Uterus (tissue), 4 donors: ENCODE data around the gene TRIP10. TPM values are rescaled to one million over a fixed set of nuclear protein-coding genes. Genes with fewer than 3 reads are reported as not detected.

Source experiments
- DNase-seq, 2 donors: peaks; one replicate each; pipeline ENCODE4 v3.0.0-alpha.2; 2019 to 2020
- H3K27ac ChIP-seq, 2 donors: fragments of 200-600 bp; sonication (generic); 1 replicate in 1 of 2; 2 replicates in 1 of 2; pipeline ENCODE4 v1.5.1; 2016 to 2018
- H3K27me3 ChIP-seq, 2 donors: fragments of 200-600 bp; sonication (generic); one replicate each; pipeline ENCODE4 v1.5.1; 2018 to 2019; ENCODE audit warnings: control low read depth in 1 of 2
- H3K36me3 ChIP-seq, 2 donors: fragments of 200-600 bp; sonication (generic); one replicate each; pipeline ENCODE4 v1.5.1; 2019; ENCODE audit warnings: control low read depth in 1 of 2
- H3K4me1 ChIP-seq, 2 donors: fragments of 200-600 bp; sonication (generic); one replicate each; pipeline ENCODE4 v1.5.1; 2018 to 2019; ENCODE audit warnings: control low read depth in 1 of 2
- H3K4me3 ChIP-seq, 2 donors: fragments of 200-600 bp; sonication (generic); 1 replicate in 1 of 2; 2 replicates in 1 of 2; pipeline ENCODE4 v1.5.1; 2018 to 2019; ENCODE audit warnings: mild to moderate bottlenecking in 1 of 2
- H3K9me3 ChIP-seq, 2 donors: fragments of 200-600 bp; sonication (generic); one replicate each; pipeline ENCODE4 v1.5.1; 2019; ENCODE audit warnings: control low read depth in 1 of 2
- POLR2A ChIP-seq, 2 donors: fragments of 450-650 bp; IDR thresholded peaks; one replicate each; pipeline ENCODE4 v1.6.1; 2016; ENCODE audit warnings: antibody characterized with exemption in 2 of 2, mild to moderate bottlenecking in 1 of 2, moderate library complexity in 1 of 2
- intact Hi-C: fragments of 100-400 bp; cut with DNase I; formaldehyde crosslinking; loops from one replicate; pipeline ENCODE4 v1.15.1; 2023; ENCODE audit warnings: low total_unique reads
- total RNA-seq, 4 donors: library from RNA; depleted of rRNA in 3 of 4; stranded (reverse); fragments of >200 nt in 3 of 4; gene quantifications; one replicate each; pipeline versions ENCODE4 v1.1.0 to v1.2.4, GENCODE V29; 2014 to 2023
- TF ChIP-seq, protein P1 (sequence below), 4 experiments: fragments of 200-600 bp in 2 of 4; fragments of 450-650 bp in 2 of 4; sonication (generic) in 2 of 4; IDR thresholded peaks; one replicate each; pipeline ENCODE4 v1.5.1; 2016 to 2019; ENCODE audit warnings: antibody characterized with exemption in 4 of 4, mild to moderate bottlenecking in 2 of 4, moderate library complexity in 1 of 4
- donor health status: DM: yes; HTN: yes; CAD: no.

TRIP10 gene
- total RNA-seq, 4 donors from 2014 or later, result 36.0 to 144 (median 48.2) TPM

DNA sequence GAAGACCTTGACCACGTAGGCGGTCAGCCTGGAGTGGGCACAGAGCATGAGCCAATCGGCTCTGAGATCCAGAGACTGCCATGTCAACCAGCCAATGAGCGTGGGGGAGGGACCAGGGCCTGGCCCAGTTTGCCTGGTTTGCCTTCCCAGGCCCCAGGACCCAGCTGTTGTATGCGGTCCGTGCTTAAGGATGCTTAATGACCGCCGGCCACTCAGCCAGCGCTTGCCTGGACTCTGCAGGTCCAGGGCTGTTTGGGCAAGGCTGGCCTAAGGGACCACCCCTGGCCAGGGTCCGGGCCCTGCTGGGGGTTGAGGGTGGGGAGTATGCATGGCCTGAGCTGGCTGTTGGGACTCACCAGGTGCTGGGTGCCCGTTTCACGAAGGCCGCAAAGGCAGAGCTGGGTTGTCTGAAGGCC, 46.4 kb upstream of the TRIP10 start:
- Histone ChIP-seq H3K9me3 (no peaks in the 10 kb centered on the region), H3K4me3 (no peak overlapping the region), H3K36me3 (no peaks in the 10 kb centered on the region), H3K27ac (no peak overlapping the region), H3K4me1 (no peaks in the 10 kb centered on the region), H3K27me3 (no peaks in the 10 kb centered on the region)
- TF ChIP-seq, protein P1, sequence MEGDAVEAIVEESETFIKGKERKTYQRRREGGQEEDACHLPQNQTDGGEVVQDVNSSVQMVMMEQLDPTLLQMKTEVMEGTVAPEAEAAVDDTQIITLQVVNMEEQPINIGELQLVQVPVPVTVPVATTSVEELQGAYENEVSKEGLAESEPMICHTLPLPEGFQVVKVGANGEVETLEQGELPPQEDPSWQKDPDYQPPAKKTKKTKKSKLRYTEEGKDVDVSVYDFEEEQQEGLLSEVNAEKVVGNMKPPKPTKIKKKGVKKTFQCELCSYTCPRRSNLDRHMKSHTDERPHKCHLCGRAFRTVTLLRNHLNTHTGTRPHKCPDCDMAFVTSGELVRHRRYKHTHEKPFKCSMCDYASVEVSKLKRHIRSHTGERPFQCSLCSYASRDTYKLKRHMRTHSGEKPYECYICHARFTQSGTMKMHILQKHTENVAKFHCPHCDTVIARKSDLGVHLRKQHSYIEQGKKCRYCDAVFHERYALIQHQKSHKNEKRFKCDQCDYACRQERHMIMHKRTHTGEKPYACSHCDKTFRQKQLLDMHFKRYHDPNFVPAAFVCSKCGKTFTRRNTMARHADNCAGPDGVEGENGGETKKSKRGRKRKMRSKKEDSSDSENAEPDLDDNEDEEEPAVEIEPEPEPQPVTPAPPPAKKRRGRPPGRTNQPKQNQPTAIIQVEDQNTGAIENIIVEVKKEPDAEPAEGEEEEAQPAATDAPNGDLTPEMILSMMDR (IDR thresholded peaks at IDR 0.05), result no peak
- TF ChIP-seq POLR2A (IDR thresholded peaks at IDR 0.05), result no peak
- intact Hi-C loops, result no loop called here
- DNase-seq, result no peak

- no peak overlapping the region for H3K4me3 ChIP-seq
- H3K4me1 ChIP-seq, result no peaks in the 10 kb centered on the region
- no peaks in the 10 kb centered on the region for H3K36me3 ChIP-seq
- intact Hi-C loops, result no loop called here
- no peaks in the 10 kb centered on the region for H3K27me3 ChIP-seq
- no peak overlapping the region for H3K27ac ChIP-seq
- no peaks in the 10 kb centered on the region for H3K9me3 ChIP-seq
- TF ChIP-seq, protein P1 (IDR thresholded peaks at IDR 0.05), result no peak
- no peak for TF ChIP-seq POLR2A (IDR thresholded peaks at IDR 0.05)
- DNase-seq, result no peak
Observed at GRCh38 chr19:6693681-6694080, 45.8 kb upstream of the TRIP10 start.

GRCh38 chr19:6694147-6694815, 45.2 kb upstream of the TRIP10 start:
- DNase-seq, result no peak
- intact Hi-C loops, result no loop called here
- TF ChIP-seq, protein P1 (IDR thresholded peaks at IDR 0.05), result no peak
- TF ChIP-seq POLR2A (IDR thresholded peaks at IDR 0.05), result no peak

DNA sequence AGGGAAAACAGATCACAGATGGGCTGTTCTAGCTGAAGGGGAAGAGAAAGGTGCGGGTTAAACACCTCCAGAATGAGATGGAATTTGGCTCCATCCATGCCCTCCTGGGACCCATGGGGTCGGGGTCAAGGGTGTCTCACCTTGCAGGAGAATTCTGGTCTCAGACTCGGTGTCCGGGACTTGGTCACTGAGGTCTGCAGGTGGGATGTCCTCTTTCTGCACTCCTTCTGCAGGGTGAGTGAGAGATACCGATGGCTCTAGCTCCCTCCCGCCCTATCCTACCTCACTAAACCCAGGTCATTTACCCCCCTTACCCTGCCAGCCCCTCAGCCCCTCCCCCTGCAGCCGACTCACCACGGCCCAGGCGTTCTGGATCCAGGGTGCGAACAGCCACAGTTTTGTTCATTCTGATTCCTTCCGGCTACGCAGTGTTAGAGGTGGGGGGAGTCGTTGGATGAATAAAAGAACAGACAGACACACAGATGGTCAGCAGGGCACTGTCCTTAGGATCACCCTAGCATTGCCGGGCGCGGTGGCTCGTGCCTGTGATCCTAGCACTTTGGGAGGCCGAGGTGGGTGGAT, 43.1 kb upstream of the TRIP10 start:
- Histone ChIP-seq H3K36me3 (no peaks in the 10 kb centered on the region), H3K9me3 (no peaks in the 10 kb centered on the region), H3K4me3 (no peak overlapping the region), H3K27ac (no peak overlapping the region), H3K4me1 (no peaks in the 10 kb centered on the region), H3K27me3 (no peaks in the 10 kb centered on the region)
- DNase-seq, result no peak
- intact Hi-C loops, result no loop called here
- TF ChIP-seq POLR2A (IDR thresholded peaks at IDR 0.05), result no peak
- TF ChIP-seq, protein P1 (IDR thresholded peaks at IDR 0.05), result no peak

More at GRCh38 chr19:6694147-6694815, 45.2 kb upstream of the TRIP10 start:
- no peaks in the 10 kb centered on the region for H3K4me1 ChIP-seq
- no peaks in the 10 kb centered on the region for H3K27me3 ChIP-seq
- H3K36me3 ChIP-seq, result no peaks in the 10 kb centered on the region
- no peak overlapping the region for H3K27ac ChIP-seq
- no peak overlapping the region for H3K4me3 ChIP-seq
- no peaks in the 10 kb centered on the region for H3K9me3 ChIP-seq

DNA sequence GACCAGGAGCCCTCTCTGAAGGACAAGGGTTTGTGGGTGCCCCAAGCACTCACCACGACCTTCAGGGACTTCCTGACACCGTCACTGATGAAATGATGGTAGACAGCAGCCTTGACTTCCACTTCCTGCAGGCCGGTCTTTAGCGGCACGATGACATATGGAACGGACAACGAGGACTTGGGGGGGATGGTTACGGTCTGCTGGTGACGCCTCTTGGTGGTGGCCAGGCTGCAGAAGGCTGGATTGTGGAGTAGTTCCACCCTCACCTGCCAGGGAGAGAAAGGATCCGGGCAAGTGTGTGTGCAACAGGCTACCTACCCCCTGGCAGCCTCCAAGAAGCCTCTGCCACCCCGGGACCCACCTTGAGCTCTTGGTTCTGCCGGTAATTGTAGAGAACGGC, 42.2 kb upstream of the TRIP10 start:
- intact Hi-C loops, result no loop called here
- H3K4me1 ChIP-seq, result no peaks in the 10 kb centered on the region
- no peak overlapping the region for H3K27ac ChIP-seq
- no peak overlapping the region for H3K4me3 ChIP-seq
- no peaks in the 10 kb centered on the region for H3K27me3 ChIP-seq
- TF ChIP-seq POLR2A (IDR thresholded peaks at IDR 0.05), result no peak
- TF ChIP-seq, protein P1 (IDR thresholded peaks at IDR 0.05), result no peak
- DNase-seq, result no peak
- H3K9me3 ChIP-seq, result no peaks in the 10 kb centered on the region
- no peaks in the 10 kb centered on the region for H3K36me3 ChIP-seq
